Spleen (tissue), 7 donors: Measurements from ENCODE around the gene PACSIN3.

Experiments used
- POLR2AphosphoS5 ChIP-seq, 3 donors: sonication (generic); formaldehyde crosslinking; IDR thresholded peaks; one replicate each; pipeline ENCODE4 v1.5.1; 2017; ENCODE audit warnings: antibody characterized with exemption in 3 of 3
- TF ChIP-seq, protein P1 (sequence below), 11 experiments: fragments of 200-600 bp in 7 of 11; fragments of 450-650 bp in 4 of 11; sonication (generic) in 4 of 11; IDR thresholded peaks in 8 of 11; conservative IDR thresholded peaks in 3 of 11; 1 replicate in 7 of 11; 2 replicates in 4 of 11; pipeline versions ENCODE4 v1.4.0 to v1.8.0; 2016 to 2021; ENCODE audit warnings: antibody characterized with exemption in 11 of 11, inconsistent platforms in 4 of 11, mild to moderate bottlenecking in 1 of 11
- donor health status: DM: no; HTN: no; CAD: no; lungs with moderate emphysema.
- donor health status: DM: no; HTN: no; CAD: no.
- donor health status: DM: no; HTN: no; CAD: no.

- TF ChIP-seq, protein P1, sequence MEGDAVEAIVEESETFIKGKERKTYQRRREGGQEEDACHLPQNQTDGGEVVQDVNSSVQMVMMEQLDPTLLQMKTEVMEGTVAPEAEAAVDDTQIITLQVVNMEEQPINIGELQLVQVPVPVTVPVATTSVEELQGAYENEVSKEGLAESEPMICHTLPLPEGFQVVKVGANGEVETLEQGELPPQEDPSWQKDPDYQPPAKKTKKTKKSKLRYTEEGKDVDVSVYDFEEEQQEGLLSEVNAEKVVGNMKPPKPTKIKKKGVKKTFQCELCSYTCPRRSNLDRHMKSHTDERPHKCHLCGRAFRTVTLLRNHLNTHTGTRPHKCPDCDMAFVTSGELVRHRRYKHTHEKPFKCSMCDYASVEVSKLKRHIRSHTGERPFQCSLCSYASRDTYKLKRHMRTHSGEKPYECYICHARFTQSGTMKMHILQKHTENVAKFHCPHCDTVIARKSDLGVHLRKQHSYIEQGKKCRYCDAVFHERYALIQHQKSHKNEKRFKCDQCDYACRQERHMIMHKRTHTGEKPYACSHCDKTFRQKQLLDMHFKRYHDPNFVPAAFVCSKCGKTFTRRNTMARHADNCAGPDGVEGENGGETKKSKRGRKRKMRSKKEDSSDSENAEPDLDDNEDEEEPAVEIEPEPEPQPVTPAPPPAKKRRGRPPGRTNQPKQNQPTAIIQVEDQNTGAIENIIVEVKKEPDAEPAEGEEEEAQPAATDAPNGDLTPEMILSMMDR (IDR thresholded peaks at IDR 0.05 in 8 of 11, conservative IDR thresholded peaks at IDR 0.05 in 3 of 11), result no peak
- TF ChIP-seq POLR2AphosphoS5 (IDR thresholded peaks at IDR 0.05), result peak in 2 of 3 donors; percentile 20 to 65
These were observed 19.9 kb downstream of the PACSIN3 start for GRCh38 chr11:47166368-47166767.
